ENCODE data around the gene RNF39. TPM values are rescaled to one million over a fixed set of nuclear protein-coding genes. Genes with fewer than 3 reads are reported as not detected.

Gene RNF39
- total RNA-seq, 1 experiment from 2014 or later: not detected

Other genes starting within 250 kb of the RNF39 start
- not detected in 2 replicates for gene HLA-G, start 247.9 kb downstream of the RNF39 start, total RNA-seq (2014; rRNA removed; shearing (Covaris generic))
- 610 and 721 TPM in 2 replicates for gene HLA-A, start 133.2 kb downstream of the RNF39 start, total RNA-seq (2014; rRNA removed; shearing (Covaris generic))
- 32.6 and 46.8 TPM in 2 replicates for gene POLR1H, start 14.5 kb downstream of the RNF39 start, total RNA-seq (2014; rRNA removed; shearing (Covaris generic))
- 57.8 and 68.7 TPM in 2 replicates for gene PPP1R11, start 8.6 kb downstream of the RNF39 start, total RNA-seq (2014; rRNA removed; shearing (Covaris generic))
- 0.12 TPM in 1 of 2 replicates, not detected in the other for gene TRIM31, start 37.3 kb upstream of the RNF39 start, total RNA-seq (2014; rRNA removed; shearing (Covaris generic))
- not detected in 2 replicates for gene TRIM40, start 60.4 kb upstream of the RNF39 start, total RNA-seq (2014; rRNA removed; shearing (Covaris generic))
- gene TRIM10, start 85.4 kb upstream of the RNF39 start, total RNA-seq (2014; rRNA removed; shearing (Covaris generic)): not detected in 2 replicates
- 0.04 TPM in 1 of 2 replicates, not detected in the other for gene TRIM15, start 87.8 kb upstream of the RNF39 start, total RNA-seq (2014; rRNA removed; shearing (Covaris generic))
- gene TRIM26, start 137.6 kb upstream of the RNF39 start, total RNA-seq (2014; rRNA removed; shearing (Covaris generic)): 39.6 and 50.5 TPM in 2 replicates